Fibroblast of skin of abdomen (primary cell): ENCODE measurements around the gene RHBDD1.

ENCODE experiments used
- DNase-seq: peaks from one replicate; pipeline ENCODE4 v3.0.0-alpha.2; 2013

RHBDD1 gene

GRCh38 chr2:226991663-226992062 lies 155.8 kb downstream of the RHBDD1 start:
- no peak for DNase-seq

- no peak for DNase-seq
Observed at GRCh38 chr2:226993171-226993570, 157.3 kb downstream of the RHBDD1 start.

DNA sequence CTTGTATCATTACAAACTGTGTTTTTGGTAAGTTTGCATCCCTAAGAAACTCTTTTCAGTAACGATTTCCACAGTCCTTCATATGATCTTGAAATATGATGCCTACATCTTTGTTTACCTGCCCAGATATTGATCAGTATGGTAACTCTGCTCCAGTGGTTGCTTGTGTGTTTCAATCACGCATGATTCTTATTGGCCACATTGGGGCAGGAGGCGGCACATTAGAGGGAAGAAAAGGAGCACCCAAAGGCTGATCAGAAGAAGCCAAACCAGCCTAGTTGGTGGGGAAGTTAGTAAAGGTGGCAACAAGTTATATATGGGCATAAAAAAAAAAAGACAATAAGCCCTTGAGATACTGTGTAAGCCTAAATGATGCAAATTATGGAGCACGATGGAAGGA lies 158.9 kb downstream of the RHBDD1 start:
- DNase-seq = peak; percentile 7

DNA sequence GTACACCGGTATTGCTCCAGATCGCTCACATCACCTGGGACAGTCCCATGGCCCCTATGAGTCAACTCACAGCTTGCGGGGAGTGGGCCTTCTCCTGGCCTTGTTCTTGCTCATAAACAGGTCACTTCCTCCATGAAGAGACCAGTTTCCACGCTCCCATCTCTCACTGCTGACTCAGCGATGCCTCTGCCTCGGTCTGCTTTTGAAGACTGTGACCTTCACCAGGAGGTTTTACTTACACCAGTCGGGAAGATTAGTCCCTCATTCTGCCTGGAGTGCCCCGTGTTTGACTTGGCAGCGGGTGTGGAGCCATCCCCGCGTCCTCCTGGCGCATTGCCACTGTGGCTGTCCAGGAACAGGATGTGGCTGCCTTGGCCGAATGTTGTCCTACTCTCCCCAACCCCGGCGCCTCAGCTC lies 159.8 kb downstream of the RHBDD1 start:
- DNase-seq = peak; percentile 66

DNA sequence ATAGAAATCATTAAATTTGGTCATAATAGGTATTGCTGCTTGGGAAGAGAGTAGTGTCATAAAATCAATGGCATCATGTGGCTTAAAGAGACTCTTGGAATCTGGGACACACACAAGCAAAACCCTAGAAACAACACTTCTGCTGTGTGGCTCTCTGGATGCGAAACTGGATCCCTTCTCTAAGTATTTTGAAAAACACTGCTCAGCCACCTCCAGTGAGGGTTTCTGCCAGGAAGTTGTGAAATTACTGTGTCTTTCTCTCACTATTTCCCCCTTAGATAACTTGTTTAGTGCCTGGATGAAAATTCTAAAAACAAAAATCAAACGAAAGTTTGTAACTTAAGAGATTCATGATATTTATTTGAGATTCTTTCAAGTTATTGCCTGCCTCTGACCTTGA lies 163.8 kb downstream of the RHBDD1 start:
- no peak for DNase-seq

- DNase-seq = no peak
Observed at GRCh38 chr2:227000123-227000522, 164.3 kb downstream of the RHBDD1 start.

- no peak for DNase-seq
Observed at GRCh38 chr2:227004482-227004881, 168.6 kb downstream of the RHBDD1 start.

DNA sequence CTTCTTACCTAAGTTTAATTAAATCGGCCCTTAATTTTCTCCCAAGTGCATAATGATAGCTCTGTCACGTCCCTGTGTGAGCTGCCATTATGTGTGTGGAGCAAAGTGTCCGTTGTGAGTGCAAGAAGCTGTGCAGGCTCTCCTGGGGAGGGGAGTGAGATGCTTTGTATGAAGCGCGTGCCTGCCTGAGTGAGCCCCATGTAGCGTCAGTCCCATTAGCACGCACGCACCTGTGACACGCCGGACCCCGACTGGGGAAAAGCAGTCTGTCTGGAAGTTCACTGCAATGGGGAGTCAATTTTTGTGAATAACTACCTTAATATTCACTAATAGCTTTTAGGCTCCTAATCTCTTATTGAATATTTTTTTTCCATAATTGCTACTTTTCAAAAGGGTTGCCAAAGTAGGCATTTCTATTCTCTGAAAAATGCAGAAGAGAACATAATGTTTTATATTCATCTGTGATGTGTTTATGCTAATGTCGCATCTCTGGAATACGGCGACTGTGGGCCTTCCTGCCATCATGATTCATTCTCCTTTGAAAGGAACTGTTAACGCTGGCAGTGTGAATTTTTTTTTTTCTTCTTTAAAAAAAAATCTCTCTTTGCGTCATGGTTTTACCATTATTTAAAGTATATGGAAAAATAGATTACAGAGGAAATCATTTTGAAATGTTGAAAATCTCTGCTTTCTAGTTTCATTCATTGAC lies 170.5 kb downstream of the RHBDD1 start:
- no peak for DNase-seq

DNA sequence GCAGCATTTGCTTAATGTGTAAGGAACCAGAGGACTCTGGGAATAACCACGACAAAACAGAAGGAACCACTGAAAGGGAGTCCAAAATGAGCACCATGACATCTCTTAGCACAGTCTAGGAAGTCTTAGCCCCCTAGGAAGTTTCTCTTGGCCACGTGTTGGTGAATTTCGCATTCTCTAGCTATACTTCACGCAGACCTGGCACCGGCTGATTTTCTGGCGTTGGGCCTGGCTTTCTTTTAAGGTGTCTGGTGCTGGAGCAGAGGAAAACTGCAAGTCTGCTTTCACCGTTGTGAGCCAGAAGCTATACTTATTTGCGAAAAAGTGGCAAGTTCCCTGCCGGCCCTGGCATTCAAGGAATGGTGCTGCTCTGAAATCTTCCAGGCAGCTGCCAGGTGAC lies 171.3 kb downstream of the RHBDD1 start:
- no peak for DNase-seq

DNA sequence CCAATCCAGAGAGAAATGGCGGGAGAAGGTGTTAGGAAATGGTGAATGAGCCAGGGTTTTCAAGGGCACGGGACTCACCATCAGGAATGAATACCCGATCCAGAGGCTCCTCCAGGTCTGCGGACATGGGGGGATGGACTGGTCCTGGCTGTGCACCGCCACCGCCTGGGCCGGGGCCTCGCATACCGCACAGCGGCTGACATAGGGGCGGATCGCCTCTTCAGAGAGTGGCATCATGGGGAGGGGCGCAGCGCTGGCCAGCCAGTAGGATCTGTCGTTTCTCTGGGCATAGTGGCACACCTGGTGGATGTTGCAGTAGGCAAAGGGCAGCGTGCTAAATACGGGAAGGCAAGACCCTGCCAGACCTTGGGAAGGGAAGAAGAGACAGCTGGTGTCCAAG lies 172.1 kb downstream of the RHBDD1 start:
- no peak for DNase-seq

DNA sequence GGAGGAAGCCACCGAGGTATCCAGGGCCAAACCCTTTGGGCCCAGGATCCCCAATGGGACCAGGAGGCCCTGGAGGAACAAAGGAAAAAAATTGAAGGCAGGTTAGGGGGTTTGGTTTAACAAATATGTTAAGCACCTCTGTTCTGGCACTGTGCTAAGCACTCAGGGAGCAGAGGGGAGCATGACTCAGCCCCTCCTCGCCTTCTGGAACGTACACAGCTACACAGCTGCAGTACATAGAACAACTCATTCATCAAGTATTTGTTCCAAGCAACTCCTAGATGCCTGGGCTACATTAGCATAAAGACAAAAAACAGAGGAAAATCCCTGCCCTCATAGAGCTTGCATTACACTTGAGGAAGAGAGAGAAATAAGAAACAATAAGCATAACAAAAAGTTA lies 174.6 kb downstream of the RHBDD1 start:
- peak; percentile 19 for DNase-seq

GRCh38 chr2:227013330-227013729 lies 177.5 kb downstream of the RHBDD1 start:
- DNase-seq = no peak

DNA sequence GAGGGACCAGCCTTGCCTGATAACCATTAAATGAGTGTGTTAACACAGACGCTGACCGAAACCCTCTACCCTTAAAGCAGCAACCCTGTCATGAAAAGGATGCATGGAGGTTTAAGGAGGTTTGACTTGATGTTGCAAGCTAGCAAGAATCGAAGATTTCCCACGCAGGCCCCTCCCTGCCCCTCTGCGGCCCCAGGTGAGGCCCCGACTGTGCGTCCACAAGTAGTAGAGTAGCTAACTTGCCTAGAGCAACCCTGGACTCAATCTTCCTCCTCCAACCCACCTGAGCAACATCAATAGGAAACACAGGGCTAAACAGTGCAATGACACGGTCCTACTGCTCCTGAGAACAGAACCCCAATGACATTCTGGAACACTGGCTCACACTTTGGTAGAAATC lies 178.0 kb downstream of the RHBDD1 start:
- no peak for DNase-seq

DNA sequence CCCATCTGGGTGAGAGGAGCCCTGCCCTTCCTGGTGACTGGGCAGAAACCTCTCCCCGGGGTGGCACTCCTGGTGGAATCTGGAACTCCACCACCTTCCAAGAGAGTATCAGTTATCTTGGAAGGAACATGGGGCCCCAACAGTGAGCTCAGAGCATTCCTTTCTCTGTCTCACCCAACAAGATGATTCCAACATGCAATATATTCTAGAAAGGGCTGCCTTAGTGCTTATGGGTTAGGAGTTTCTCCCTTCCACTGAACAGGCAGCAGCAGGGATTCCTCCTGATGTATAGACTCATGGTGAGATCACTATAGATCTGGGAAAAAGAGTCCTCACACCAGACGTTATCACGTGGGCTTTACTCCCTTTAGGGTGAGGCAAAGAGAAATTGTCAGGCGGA lies 181.0 kb downstream of the RHBDD1 start:
- DNase-seq = no peak

- no peak for DNase-seq
Observed at GRCh38 chr2:227020416-227020815, 184.6 kb downstream of the RHBDD1 start.

GRCh38 chr2:227022608-227023007 lies 186.8 kb downstream of the RHBDD1 start:
- no peak for DNase-seq

GRCh38 chr2:227025510-227025909 lies 189.7 kb downstream of the RHBDD1 start:
- no peak for DNase-seq

DNA sequence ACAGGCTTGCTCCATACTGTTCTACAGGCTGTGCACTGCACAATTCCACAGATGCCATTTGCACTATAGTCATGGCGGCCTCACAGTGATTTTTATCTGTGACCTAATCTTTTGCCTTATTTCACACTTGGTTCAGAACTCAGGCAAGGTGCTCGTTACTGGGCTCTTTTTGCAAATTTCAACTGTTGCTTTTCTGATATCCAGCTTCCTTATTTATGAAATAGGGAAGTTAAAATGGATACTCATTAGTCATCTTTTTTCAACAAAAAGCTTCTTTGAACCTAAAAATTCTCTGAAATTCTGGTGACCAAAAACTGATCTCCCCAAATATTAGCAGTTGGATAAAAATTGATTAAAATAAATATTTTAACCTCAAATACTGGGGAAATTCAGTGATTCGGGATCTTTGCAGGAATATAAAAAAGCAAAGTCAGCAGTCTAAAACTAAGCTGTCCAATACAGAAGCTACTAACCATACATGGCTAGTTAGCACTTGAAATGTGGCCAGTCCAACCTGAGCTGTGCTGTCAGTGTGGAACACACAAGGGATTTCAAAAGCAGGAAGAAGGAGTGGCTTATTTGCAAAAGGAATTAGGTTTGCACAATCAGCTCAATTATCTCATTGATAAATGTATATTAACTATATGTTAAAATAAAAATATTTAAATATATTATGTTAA lies 193.7 kb downstream of the RHBDD1 start:
- DNase-seq = no peak

DNA sequence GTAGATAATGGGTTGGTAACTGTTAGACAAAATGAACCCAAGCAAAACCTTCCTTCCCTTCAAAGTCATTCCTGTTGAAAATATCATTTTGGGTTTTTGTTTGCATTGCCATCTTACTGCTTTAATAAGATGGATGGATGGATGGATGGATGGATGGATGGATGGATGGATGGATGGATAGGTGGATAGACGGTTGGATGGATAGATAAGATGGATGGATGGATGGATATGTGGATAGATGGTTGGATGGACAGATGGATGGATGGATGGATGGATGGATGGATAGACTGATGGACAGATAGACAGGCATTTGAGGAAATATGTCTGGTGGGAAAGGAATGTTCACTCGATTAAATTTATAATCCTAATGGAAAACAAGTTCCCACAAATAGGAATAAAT lies 194.9 kb downstream of the RHBDD1 start:
- no peak for DNase-seq

DNA sequence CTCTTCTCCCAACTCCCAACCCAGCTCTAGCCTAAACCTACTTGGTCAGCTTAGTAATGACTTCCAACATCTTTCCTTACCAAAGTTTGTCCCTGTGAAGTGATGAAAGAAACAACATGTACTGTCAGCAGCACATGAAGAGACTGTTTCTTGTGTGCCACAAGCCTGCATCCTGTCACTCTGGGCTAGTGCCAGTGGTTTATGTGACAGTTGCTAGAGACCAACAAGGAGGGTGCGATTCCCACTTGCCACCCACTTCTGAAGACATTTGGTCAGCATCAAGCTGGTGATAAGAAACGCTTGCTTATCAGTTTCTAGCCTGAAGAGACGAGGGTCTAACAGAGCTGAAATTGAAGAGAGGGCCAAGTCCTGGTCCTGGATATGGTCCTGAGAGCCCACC lies 195.5 kb downstream of the RHBDD1 start:
- no peak for DNase-seq

DNA sequence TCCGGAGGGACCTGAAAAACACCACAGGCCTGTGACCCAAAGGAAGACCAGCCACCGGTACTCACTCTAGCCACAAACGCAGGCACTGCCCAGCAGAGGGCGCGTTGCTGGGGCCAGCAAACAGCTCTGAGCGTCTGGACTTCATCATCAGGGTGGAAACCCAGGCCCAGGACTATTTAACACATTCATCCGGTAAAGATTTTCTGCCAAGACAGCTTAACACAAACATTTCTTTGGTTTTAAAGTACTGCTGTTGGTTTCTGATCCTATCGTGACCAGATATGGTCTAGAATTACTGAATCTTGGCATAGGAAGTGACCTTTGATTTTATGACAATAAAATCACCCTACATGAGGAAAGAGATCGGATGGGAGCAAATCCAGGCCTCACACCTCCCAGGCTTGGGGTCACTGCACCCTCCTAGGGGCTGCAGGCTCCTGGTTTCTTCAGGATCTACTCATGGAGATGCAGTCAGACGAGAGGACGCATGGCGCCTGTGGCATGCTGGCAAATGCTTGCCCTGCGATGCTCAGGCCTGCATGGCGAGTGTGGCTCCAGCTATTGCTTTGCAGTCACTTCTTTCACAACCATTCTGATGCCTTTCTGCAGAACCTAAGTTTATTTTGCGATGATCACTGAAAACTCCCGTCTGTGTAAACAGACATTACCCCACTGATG lies 197.8 kb downstream of the RHBDD1 start:
- peak; percentile 39 for DNase-seq

GRCh38 chr2:227035711-227036367 lies 200.0 kb downstream of the RHBDD1 start:
- DNase-seq = no peak

GRCh38 chr2:227036527-227036926 lies 200.7 kb downstream of the RHBDD1 start:
- no peak for DNase-seq
